ENCODE data around the gene KRTAP12-1.
"Not testable (repeated sequence)": the region's sequence is repeated elsewhere in the genome, so short reads cannot be mapped to it uniquely, and the experiment has no call there.

KRTAP12-1 gene

GRCh38 chr21:44667612-44668011, 14.4 kb downstream of the KRTAP12-1 start:
- DNase-seq (ENCODE audit: low spot score), result no peak

GRCh38 chr21:44666401-44667320, 15.3 kb downstream of the KRTAP12-1 start, which contains the start of gene KRTAP12-2:
Gene KRTAP12-2, minus strand, starts transcription at chr21:44666927. Its CDS starts 41 bp downstream, at chr21:44666886.
- no peak for DNase-seq (ENCODE audit: low spot score)

GRCh38 chr21:44664691-44665090, 17.3 kb downstream of the KRTAP12-1 start:
- DNase-seq (ENCODE audit: low spot score), result no peak

GRCh38 chr21:44661567-44661966, 20.4 kb downstream of the KRTAP12-1 start:
- not testable (repeated sequence) for DNase-seq (ENCODE audit: low spot score)

GRCh38 chr21:44658913-44659595, 22.9 kb downstream of the KRTAP12-1 start:
- no peak for DNase-seq (ENCODE audit: low spot score)

- no peak for DNase-seq (ENCODE audit: low spot score)
Observed at GRCh38 chr21:44658541-44658910, 23.4 kb downstream of the KRTAP12-1 start.

GRCh38 chr21:44657635-44658540, 24.1 kb downstream of the KRTAP12-1 start, which contains the start of gene KRTAP12-3:
Gene KRTAP12-3, plus strand, starts transcription at chr21:44657932. Its CDS starts 48 bp downstream, at chr21:44657980.
- DNase-seq (ENCODE audit: low spot score), result no peak

GRCh38 chr21:44656868-44657267, 25.1 kb downstream of the KRTAP12-1 start:
- no peak for DNase-seq (ENCODE audit: low spot score)

GRCh38 chr21:44654576-44655175, 27.3 kb downstream of the KRTAP12-1 start, which contains the start of gene KRTAP12-4:
Gene KRTAP12-4, minus strand, starts transcription at chr21:44654659. Its CDS starts 45 bp downstream, at chr21:44654614.
- DNase-seq (ENCODE audit: low spot score), result no peak

- no peak for DNase-seq (ENCODE audit: low spot score)
Observed at GRCh38 chr21:44653656-44654575, 28.0 kb downstream of the KRTAP12-1 start.

GRCh38 chr21:44653123-44653522, 28.8 kb downstream of the KRTAP12-1 start:
- DNase-seq (ENCODE audit: low spot score), result no peak

- no peak for DNase-seq (ENCODE audit: low spot score)
Observed at GRCh38 chr21:44650973-44651675, 30.8 kb downstream of the KRTAP12-1 start.

GRCh38 chr21:44650265-44650972, 31.5 kb downstream of the KRTAP12-1 start:
- no peak for DNase-seq (ENCODE audit: low spot score)

GRCh38 chr21:44649521-44650100, 32.4 kb downstream of the KRTAP12-1 start:
- DNase-seq (ENCODE audit: low spot score), result no peak

GRCh38 chr21:44648557-44649311, 33.2 kb downstream of the KRTAP12-1 start:
- DNase-seq (ENCODE audit: low spot score), result no peak

GRCh38 chr21:44647222-44647552, 34.8 kb downstream of the KRTAP12-1 start:
- no peak for DNase-seq (ENCODE audit: low spot score)

- DNase-seq (ENCODE audit: low spot score), result not testable (repeated sequence)
Observed at GRCh38 chr21:44646366-44647221, 35.4 kb downstream of the KRTAP12-1 start, which contains the start of gene KRTAP10-11. Gene KRTAP10-11, plus strand, starts transcription at chr21:44646414. Its CDS starts 45 bp downstream, at chr21:44646459.

All from kidney capillary endothelial cell (primary cell).